HK-2 (cell line): ENCODE results near the gene PDE3A.

Source experiments
- DNase-seq: peaks from one replicate; pipeline ENCODE4 v3.0.0-alpha.2; 2018; ENCODE audit not compliant: unreplicated experiment

The PDE3A gene

DNA sequence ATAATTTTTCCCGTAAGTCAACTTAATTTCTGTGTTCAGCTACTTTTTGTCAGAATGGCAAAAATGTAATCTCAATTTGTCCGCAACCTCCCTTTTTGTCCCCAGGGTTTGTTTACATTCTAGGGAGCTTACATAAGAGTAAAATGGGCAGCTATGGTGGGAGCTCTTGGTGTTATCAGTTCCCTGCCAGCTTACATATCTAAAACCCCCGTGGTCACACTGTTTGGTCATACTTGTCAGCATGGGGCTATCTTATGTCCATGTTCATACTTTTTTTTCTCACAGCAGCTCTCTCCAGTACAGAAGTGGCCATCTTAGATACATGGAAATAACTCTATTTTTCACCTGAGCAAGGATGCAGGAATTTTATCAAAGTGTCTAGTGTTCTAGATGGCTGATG is 343.5 kb downstream of the PDE3A start:
- DNase-seq, result no peak

DNA sequence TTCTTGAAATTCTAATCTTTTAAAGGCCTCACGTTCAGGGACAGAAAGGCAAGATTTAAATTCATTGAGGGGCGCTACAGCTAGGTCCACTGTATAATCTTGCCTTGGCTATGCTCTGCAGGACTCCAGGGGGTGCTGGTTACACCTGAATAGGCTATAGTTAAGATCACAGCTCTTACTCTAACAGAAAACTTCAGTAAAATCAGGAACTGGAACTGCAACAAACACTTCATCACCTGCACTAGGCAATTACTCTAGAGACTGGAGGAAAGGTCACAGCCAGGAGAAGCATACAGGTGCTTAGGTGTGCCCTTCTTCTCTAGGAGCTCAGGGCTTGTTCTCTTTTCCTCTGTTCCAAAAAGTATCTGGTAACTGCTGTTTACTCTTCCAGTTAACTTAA is 347.7 kb downstream of the PDE3A start:
- DNase-seq, result no peak

DNA sequence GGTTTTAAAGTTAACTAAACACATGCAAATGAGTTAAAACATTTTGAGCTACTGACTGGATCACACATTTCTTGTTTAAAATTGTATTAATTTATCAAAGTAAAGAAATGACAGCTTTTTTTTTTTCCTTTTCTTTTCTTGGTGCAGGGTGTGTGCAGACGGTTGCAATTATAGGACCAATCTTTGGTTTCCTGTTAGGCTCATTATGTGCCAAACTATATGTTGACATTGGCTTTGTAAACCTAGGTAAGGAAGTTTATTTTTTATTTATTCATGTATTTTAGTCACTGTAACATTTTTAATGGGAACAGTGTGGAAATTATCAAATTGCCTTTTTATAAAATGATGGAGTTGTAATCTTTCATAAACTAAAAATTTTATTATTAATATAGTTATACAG is 348.6 kb downstream of the PDE3A start:
- DNase-seq, result no peak

DNA sequence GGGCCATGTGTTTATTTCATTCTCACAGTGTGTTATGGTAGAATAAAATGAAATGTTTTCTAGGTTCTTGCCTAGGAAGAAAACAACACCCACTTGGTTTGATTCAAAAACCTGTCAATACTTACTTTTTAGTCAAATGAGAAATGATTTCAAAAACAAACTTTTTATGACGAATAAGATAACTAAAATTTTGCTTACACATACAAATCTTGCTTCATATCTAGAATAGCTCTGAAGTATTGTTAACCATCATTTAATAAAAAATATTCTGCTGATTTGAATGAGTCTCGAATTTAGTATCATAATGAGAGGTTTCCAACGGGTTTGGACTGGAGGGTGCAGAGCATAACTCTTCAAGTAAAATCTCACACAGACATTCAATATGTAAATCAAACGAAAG is 350.0 kb downstream of the PDE3A start:
- no peak for DNase-seq

DNA sequence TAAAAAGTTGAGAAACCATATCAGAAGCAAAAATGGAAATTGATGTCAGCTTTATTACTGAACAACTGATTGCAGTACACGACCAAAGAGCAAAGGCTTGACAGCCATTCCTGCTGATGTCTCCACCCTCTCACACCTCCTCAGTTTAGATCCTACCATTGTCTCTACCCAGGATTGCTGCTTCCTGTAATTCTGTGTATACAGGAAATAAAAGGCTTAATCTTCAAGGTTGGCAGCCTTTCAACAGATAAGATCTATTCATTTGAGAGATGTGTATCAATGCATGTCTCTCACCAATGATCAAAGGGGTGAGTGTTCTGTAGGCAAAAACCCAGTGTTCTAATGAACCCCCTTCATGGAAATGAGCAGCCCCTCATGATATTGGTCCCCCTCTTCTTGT is 353.8 kb downstream of the PDE3A start:
- DNase-seq, result no peak

DNA sequence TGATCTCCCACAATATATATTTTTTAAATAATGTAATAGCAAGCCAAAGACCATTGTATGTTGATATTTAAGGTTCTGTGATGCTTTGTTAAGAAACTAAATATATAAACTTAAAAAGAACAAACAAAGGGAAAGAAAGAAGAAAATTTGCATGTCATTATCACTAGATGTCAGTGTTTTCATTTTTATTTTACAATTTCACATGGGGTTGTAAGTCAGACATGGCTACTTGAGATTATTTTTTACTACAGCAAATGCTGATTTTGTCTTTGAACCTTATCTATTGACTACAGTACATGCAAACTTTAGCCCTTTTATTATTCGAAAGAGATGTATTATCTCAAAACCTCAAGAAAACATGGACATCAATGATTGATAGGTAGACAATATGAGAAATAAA is 362.9 kb downstream of the PDE3A start:
- DNase-seq, result no peak
